ENCODE results near the gene STK39.

GRCh38 chr2:168224346-168224745 is 23.0 kb downstream of the STK39 start:
- TF ChIP-seq CTCF (IDR thresholded peaks at IDR 0.05): no peak
- no peak for TF ChIP-seq POLR2A (IDR thresholded peaks at IDR 0.05)

Measured in right lobe of liver (tissue), 4 donors.